GM10847 (cell line): ENCODE data around the gene IL2RG.

Experiments used
- POLR2A ChIP-seq: IDR thresholded peaks from 2 replicates; pipeline ENCODE4 v1.6.1; 2011; ENCODE audit not compliant: insufficient read length; ENCODE audit errors: extremely low read depth

The IL2RG gene

DNA sequence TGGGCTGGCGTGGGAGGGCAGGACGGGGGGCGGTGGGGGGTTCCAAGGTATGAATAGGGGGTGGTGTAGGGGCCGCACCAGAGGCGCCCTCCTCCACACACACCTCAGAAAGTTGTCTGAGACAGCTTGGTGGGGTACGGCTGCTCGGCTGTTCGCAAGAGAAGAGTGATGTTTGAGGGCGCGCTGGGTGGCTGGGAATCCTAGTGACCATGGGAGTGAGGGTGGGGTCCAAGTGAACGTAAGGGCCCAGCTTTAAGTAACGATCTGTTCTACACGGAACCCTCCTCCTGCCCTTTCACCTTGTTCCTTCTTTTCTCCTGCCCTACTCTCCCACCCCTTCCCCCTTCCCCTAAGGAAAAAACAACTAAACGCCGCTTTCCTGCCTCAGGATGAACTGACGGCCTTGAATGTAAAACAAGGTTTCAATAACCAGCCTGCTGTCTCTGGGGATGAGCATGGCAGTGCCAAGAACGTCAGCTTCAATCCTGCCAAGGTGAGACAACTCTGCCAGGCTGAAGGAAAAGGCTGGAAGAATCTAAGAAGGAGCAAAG, 7.7 kb upstream of the IL2RG start:
- TF ChIP-seq POLR2A: no peak

DNA sequence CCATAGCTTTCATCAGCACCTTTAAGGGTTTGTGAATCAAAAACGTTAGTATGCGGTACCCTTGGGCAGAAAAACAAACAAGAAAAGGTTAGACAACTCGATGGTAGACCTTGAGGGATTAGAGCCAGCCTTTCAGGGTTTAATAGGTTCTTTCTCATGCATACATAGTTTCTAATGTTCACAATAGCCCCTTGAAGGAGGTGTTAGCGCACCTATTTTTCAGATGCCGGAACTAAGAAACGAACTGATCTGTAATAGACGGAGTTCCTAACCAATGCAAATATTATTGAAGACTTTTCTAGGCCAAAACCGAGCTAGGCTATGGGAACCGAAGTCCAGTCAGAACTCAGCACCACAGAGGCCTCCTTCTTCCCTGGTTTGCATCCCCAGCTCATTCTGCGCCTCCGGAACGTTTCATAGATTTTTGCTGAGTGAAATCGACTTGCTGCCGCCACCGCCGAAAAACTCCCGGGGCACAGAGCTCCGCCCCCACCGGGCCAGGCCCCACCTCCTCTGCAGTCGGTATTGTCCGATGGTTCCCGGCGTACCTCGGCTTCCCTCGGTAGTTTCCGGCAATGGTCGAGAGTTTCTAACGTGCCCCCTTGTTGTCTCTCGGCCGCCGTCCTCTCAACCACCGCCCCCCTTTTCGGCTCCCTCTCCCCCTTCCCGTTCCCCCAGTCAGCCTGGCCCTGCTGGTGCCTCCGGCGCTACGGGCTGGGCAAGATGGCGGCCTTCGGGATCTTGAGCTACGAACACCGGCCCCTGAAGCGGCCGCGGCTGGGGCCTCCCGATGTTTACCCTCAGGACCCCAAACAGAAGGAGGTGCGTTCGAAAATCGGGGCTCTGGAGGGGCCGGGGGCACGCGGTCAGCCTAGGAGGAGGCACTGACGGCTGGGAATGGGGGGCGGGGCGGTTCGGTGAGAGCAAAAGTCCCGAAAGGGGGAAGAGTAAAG, 6.9 kb upstream of the IL2RG start, which contains the start of gene MED12:
TSS of gene MED12 (plus strand) at position 565 of the 953 bp plus-strand sequence. CDS start at position 724, 159 bp downstream.
- peak; percentile 35 for TF ChIP-seq POLR2A

DNA sequence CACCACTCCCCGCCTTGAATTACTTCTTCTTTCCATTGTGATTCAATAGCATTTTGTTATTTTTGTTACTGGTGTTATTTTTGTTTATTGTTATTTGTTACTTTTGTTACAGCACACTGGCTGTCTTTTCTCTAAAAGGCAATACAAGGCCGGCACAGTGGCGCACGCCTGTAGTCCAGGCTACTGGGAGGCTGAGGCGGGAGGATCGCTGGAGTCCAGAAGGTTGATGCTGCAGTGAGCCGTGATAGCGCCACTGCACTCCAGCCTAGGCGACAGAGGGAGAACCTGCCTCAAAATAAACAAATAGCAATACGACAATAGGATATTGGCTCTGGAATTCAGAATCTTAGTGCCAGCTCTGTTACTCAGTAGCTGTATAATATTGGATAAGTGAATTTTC, 6.0 kb upstream of the IL2RG start:
- no peak for TF ChIP-seq POLR2A

DNA sequence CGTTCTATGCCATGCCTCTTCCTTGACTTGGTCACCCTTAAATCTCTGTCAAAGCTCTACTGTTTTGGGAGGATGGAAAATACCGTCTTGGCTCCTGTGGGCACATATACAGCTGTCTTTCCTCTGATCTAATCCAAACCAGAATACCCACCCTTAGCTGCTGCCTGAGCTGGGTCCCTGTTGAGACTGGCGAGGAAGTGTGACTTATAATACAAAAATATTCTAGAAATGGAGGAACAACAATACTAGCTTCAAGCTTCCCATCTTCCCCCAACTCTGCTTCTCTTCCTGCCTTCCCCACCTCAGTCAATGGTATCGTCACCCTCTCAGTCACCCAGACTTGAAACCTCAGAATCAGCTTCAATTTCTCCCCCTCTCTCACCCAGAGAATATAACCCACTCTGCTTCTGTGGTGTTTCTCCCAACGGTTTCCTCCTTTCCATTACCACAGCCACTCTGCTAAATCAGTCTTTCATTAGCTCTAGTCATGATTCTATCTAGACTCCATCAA, 599 bp upstream of the IL2RG start:
- TF ChIP-seq POLR2A: no peak

DNA sequence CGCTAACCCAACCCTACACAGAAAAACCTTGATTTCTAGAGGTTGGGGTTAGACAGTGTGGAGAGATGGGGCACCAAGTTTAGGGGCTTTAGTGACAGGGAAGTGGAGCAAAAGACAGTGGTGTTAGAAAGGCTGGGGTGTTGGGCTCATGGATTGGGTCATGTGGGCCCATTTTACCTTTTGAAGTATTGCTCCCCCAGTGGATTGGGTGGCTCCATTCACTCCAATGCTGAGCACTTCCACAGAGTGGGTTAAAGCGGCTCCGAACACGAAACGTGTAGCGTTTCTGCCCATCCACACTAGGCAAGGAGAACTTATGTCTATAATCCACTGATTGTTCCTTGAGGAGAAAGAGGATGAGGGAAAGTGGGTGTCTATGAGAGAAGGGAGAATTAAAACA, 2.3 kb downstream of the IL2RG start:
- no peak for TF ChIP-seq POLR2A

DNA sequence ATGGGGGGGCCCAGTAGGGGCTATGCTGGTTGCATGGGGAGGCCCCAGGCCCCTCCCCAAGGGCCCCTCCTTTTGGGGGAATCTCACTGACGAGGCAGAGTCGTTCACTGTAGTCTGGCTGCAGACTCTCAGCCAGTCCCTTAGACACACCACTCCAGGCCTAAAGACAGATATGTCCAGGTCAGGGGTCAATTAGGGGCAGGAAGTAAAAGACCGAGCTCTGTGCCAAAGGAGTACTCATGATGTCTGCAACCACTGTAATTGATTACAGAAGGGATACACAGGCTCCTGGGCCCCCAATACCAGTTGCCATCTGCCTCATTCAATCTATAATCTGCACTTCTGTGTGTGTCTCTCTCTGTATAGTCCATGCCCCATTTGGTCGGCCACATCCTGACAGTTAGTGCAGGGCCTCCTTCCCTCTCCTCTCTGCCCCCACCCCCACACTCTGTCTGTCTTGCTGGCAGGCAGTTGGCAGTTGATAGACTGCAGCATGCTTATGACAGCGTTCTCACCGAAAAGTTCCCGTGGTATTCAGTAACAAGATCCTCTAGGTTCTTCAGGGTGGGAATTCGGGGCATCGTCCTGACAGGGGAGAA, 3.5 kb downstream of the IL2RG start:
- no peak for TF ChIP-seq POLR2A

DNA sequence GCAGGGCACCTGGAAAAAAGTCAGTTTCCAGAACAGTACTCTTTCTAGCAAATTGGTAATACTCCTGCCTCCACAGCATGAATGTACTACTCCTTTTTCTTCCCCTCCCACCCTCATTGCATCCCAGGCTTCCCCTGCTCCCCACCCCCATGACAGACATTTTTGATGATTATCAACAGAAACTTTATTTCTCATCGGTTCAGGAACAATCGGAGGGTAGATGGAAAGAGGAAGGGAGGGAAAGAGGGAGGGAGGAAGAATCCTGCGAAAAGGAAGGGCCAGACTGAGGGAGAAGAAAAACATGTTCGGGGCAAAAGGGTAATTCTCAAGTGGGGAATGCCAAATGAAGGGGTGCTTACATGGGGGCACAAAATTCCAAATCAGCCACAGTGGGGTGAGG, 4.1 kb downstream of the IL2RG start:
- no peak for TF ChIP-seq POLR2A

DNA sequence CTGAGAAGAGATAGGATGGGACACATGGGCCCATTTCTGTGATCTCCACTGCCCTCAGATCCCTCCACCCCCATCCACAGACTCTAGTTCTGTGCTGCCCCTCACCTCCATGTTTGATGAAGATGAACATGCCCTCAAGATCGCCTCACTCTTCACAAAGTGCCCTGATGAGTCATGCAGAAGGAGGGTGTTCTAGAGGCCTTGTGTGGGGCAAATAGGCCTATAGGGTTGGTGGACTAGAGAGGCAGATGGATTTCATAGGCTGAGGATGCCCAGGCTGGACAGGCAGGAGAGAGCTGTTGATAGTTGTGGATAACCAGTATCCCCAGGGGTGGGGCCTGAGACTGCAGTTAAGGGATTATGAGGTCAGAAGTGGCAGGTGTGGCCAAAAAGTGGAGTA, 5.0 kb downstream of the IL2RG start, which contains the start of gene CXorf65:
TSS of gene CXorf65 (minus strand) at position 314 of the 400 bp plus-strand sequence. CDS start at position 130, 184 bp downstream.
- no peak for TF ChIP-seq POLR2A

DNA sequence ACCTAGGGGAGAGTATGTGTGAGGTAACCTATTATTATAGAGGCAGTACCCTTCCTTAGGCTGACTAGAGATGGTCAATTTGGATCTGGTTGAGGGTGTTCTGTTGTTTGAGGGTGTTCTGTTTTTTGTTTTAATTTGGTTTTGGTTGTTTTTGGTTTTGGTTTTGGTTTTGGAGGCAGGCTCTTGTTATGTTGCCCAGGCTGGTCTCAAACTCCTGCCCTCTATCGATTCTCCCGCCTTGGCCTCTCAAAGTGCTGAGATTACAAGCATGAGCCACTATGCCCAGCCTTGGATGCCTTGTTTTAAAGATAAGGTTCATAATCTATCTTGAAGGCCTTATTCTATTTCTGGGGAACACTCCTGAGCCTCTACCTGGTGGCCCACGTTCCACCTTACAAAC, 5.7 kb downstream of the IL2RG start:
- TF ChIP-seq POLR2A: no peak

DNA sequence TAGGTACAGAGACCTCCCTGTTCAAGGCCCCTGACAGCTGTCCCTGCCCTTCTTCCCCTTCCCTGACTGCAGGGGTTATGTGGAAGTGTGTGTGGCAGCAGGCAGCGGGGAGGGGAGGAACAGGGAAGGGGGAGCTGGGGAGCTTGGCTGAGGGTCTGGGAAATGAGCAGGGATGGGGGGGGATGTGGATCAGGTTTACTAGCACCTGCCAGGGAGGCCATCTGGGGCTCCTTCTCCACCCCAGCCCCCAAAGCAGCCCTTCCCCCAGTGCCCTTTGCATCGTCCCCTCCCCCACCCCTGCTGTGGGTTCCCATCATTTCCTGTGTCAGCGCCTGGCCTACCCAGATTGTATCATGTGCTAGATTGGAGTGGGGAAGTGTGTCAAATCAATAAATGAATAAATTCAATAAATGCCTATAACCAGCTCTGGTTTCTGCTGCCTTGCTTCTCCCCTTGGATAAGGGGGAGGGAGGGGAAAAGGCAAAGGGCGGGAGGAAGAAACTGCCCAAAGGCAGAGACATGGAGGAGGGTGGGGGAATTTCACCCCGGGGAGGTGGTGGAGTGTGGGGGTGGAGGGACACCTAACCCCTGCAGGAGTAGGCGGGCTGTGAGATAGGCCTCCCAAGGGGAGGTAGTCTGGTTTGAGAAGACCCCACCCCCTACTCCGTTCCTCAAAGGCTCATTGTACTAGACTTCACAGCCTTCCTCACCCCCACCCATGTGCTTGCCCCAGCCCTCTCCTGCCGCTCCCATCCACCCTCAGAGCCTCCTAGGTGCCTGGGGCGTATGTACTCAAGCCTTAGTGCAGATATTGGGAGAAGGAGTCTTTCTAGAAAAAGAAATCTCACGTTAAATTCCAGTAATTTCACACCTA, 8.0 kb downstream of the IL2RG start:
- no peak for TF ChIP-seq POLR2A

DNA sequence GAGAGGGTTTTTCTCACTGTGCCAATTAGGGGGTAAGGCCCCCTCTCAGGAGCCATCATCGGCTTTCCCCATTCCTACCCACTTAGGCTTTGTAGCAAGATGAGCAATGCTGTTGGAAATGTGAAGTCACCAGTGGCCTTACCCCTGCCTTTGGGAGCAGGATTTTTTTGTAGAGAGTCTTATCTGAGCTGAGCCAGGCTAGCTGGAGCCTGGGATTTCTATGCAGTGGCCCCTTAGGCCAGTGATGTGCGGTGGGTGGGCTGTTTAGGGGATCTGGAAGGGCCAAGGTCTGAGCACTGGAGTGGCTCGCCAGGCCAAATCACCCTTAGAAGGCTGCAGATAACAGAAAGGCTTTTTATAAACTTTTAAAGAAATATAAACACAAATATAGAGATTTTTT, 9.1 kb downstream of the IL2RG start:
- TF ChIP-seq POLR2A: no peak

DNA sequence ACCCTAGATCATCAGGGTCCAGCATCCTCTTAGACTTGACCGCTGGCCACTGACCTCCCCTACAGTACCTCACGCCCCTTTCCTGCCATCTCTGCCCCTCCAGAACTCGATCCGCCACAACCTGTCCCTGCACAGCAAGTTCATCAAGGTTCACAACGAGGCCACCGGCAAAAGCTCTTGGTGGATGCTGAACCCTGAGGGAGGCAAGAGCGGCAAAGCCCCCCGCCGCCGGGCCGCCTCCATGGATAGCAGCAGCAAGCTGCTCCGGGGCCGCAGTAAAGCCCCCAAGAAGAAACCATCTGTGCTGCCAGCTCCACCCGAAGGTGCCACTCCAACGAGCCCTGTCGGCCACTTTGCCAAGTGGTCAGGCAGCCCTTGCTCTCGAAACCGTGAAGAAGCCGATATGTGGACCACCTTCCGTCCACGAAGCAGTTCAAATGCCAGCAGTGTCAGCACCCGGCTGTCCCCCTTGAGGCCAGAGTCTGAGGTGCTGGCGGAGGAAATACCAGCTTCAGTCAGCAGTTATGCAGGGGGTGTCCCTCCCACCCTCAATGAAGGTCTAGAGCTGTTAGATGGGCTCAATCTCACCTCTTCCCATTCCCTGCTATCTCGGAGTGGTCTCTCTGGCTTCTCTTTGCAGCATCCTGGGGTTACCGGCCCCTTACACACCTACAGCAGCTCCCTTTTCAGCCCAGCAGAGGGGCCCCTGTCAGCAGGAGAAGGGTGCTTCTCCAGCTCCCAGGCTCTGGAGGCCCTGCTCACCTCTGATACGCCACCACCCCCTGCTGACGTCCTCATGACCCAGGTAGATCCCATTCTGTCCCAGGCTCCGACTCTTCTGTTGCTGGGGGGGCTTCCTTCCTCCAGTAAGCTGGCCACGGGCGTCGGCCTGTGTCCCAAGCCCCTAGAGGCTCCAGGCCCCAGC, 10.5 kb downstream of the IL2RG start:
- no peak for TF ChIP-seq POLR2A

DNA sequence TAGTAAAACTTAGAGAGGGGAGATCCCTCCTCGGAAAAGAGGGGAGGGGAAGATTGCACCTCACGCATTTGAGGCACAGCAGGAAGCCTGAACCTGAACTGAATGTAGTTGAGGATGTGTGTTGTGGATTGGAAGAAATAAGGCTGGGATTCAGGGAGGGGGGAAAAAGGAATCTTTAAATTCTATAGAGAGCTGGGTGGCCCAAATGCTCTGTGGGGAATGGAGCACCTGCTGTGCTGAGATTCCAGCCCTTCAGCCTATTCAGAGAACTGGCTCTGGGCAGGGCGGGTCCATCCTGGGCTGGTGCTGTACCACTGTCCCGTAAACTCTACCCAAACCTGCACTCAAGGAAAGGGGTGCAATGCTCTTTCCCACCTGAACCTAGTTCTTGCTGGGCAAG, 11.6 kb downstream of the IL2RG start:
- TF ChIP-seq POLR2A: no peak
